OCI-M2 (cell line): Measurements from ENCODE around the gene UBA7.
"Not testable (repeated sequence)": the region's sequence is repeated elsewhere in the genome, so short reads cannot be mapped to it uniquely, and the experiment has no call there.

ENCODE experiments used
- DNase-seq: peaks from one replicate; lab custom pipeline; 2025; ENCODE audit not compliant: unreplicated experiment; lab: John Stamatoyannopoulos, UW

UBA7 gene, protein sequence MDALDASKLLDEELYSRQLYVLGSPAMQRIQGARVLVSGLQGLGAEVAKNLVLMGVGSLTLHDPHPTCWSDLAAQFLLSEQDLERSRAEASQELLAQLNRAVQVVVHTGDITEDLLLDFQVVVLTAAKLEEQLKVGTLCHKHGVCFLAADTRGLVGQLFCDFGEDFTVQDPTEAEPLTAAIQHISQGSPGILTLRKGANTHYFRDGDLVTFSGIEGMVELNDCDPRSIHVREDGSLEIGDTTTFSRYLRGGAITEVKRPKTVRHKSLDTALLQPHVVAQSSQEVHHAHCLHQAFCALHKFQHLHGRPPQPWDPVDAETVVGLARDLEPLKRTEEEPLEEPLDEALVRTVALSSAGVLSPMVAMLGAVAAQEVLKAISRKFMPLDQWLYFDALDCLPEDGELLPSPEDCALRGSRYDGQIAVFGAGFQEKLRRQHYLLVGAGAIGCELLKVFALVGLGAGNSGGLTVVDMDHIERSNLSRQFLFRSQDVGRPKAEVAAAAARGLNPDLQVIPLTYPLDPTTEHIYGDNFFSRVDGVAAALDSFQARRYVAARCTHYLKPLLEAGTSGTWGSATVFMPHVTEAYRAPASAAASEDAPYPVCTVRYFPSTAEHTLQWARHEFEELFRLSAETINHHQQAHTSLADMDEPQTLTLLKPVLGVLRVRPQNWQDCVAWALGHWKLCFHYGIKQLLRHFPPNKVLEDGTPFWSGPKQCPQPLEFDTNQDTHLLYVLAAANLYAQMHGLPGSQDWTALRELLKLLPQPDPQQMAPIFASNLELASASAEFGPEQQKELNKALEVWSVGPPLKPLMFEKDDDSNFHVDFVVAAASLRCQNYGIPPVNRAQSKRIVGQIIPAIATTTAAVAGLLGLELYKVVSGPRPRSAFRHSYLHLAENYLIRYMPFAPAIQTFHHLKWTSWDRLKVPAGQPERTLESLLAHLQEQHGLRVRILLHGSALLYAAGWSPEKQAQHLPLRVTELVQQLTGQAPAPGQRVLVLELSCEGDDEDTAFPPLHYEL

DNA sequence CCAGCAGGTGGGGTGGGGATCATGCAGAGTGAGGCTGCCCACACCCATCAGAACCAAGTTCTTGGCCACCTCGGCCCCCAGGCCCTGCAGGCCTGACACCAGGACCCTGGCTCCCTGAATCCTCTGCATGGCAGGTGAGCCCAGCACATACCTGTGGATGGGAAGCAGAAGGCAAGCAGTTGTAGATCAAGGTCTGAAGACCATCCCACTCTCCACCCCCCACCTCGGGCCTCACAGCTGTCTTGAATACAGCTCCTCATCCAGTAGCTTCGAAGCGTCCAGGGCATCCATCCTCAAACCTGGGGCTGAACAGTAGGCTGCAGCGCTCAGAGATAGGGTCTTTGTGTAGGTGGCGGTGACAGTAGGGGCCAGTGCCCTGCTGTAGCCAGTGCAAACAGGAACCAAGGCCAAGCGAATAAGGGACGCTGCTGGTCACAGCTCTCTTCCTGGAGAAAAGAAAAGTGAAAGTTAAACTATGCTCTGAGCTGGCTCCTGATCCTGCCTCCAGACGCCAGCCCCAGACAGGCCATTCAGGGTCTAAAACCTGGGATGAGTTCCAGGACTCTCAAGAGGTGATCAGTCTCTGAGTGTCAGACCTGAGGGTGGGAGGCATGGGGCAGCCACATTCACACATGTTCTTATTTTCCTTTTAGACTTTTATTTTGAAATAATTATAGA, at the start of gene UBA7:
Gene UBA7 (minus strand): TSS at position 457 of the 678 bp plus-strand sequence. CDS start 166 bp downstream, at position 291.
- no peak for DNase-seq

DNA sequence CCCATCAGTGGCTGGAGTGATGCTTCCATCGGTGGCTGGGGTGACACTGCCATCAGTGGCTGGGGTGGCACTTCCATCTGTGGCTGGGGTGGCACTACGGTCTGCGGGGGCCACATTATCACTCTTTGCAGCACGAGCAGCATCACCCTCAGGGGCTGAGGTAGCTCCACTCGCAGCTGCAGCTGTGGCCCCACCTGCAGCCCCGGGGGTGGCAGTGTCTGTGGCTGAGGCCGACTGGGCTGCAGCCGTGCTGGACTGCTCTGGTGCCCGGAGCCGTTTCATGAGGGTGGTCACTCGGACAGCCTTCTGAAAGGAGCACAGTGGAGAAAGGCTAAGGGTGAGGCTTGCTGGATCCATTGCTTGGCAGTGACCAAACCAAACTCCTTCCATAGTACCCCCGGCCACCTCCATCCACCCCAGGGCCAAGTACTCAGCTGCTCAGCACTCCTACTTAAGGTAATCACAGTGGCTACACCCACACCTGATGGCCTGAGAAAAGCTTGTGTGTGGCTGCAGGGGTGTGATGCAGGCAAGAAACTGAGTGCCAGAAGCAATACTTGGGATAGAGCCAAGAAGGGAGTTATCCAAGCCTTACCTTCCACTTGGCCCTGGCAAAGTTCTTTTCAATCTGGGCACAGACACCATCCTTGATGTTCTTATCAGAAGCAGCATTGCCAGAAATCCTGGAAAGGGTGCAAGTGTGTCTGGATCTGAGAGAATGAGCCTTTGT, 46.0 kb upstream of the UBA7 start:
- no peak for DNase-seq

DNA sequence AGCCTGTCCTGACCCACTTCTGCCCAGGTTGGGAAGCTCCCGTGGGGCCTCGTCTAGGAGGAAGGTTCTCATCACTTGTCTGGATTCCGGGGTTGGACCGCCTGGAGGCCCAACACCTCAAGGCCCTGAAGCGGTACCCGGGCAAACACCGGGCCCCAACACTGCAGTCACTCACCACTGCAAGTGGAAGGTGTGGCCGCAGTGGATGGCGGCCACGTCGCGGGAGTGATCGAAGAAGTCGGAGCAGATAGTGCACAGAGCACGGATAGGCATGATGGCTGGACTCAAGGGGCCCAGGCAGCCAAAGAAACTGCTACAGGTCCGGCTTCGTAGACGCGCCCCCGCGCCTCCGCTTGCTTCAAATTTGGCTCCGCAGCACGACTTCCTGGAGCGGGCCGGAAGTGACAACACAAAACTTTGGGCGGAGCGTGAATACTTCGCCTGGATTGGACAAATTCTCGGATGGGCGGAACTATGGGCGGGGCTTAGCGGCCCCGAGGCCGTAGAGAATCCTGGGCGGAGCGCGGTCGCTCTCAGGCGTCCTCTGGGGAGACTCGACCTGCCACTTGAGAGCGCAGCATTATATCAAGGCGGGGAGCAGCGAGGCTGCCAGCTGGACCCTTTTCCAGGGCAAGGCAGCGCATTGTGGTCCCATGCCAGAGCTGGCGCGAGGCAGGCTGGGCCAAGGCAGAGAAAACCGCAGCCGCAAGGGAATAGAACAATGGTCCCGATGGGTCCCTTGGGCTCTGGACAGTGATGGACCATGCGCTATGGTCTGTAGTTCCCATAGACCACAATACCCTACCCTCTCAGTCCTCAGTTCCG, 42.6 kb upstream of the UBA7 start, which contains the start of gene TRAIP:
Gene TRAIP (minus strand): TSS at position 384 of the 825 bp plus-strand sequence. CDS start 111 bp downstream, at position 273.
- peak; percentile 86 for DNase-seq

DNA sequence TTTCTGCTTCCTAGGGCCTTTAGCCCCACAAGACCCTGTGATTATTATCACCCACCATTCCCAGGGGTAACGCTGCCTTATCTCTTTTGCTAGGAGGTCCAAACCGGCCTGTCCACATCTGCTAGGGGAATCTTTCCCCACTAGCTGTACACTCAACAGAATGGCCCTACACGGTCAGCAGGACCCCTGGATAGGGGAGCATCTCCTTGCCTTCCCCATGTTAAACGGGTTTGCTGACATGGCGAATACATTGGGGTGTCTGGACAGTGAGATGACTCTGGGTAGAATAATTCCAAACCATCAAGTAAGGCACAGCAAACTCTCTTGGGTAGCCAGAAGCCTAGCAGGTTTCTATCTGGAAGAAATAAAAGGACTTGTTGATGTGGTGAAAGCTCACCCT, 41.9 kb upstream of the UBA7 start:
- DNase-seq = no peak

DNA sequence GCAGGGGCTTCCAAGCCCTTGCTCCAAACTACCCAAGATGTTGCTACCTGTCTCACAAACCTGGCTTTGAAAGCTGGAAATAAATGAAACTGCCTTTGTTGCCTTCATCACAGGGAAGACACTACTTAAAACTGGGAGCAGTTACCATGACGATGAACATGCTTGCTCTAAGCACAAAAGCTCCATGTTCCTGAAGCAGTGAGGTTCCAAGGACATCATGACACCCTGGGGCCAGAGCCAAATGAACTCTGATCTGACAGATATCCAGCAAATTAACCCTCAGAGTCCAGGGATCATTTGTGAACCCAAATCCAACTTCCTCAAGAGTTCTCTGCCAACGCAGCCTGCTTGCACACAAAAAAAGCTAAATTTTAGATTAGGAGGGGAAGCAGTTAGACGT, 31.9 kb upstream of the UBA7 start:
- DNase-seq = no peak

DNA sequence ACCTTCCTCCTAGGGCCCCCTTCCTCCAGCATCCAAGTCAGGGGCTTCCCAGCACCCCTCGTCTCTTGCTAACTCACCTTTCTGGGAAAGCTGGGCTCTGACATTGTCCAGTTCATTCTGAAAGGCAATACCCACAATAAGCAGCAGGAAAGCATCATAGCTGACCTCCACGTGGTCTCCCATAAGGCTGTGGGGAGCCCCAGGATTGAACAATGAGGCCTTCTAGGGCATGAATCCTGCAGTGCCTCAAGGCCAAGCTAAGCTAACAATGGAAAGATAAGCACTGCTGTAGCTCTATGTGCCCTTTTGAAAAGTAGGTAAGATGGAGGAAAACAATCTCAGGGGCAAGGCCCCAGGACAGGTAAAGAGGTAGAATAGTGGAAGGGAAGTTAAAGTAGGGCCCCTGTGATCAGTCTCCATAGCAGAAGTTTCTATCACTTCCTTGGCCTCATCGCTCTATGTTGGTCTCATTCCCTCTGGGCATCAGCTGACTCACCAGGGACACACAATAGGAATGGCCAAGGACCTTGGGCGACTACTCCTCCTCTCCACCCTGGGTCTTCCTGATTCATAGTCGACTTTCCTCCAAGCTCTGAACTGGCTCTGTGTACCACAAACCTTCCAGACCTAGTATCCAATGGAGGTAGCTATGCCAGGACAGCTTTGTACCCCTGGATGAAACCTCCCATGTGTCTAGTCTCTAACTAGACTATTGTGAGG, 30.9 kb upstream of the UBA7 start:
- DNase-seq = no peak

DNA sequence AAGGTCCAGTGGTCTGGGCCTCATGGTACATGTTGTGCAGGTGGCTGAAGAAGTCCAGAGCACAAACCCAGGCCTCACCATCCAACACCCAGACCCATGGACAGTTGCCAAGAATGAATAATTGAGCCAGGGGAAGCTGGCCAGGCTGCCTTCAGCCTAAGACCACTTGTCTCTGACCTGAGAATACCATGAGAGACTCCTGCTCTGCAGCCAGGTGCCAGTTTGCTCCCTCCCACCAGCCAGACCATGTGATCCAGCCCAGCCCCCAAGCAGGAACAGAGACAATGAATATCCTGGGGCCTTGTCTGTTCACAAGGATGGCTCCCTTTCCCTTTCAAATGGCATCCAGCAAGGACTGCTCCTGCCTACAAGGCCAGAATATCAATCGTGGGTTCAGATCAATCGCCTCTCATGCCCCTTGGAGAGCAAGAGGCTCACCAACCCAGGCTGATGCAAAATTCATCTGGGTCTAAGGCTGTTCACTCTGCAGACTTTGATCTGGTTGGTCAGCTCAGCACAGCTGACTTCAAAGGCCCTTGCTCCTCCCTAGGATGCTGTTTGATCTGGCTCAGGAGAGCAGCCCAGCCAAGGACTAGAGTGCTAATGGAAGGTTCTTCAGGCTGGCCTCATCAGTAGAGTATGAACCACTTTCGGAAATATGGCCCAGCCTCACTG, 29.2 kb upstream of the UBA7 start:
- DNase-seq = no peak

DNA sequence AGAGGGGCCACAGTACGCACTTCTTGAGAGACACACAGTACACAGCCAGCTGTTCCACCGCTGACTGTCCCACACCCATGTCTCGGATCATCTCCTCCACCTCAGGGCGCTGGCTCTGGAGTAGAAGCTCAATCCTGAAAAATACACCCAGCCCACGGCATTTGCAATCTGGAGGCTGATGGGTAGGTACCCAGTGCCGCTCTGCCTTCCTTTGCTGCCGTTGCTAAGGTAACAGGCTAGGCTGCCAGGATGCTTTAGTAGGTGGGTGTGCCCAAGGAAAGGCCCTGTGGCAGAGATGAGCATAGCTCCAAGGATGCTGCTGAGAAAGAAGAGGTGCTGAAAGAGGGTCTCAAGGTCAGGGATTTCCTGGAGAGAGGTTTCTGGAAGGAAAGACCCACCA, 28.1 kb upstream of the UBA7 start:
- no peak for DNase-seq

DNA sequence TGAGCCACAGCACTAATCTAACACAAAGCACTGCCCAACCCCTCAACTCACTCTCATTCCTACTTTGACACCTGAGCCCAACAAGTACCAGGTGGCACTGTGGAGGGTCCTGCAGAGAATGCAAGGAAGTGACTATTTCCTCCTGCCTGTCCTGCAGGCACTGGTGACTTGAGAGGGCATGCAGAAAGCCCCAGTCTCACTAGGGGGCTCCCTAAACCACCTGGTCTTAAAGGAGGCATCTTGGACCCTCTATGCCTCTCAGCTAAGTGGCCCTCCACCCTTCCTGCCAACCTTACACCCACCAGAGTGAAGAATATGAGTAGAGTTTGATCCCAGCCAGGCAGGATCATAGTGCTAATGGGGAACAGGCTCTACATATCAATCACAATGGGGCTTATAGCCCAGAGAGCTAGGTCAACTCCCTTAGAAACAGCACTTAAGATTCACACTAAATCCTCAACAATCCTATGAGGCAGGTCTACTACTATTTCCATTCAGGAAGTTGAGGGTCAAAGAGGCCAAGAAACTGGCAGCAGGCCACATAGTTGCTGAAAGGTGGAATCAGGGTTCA, 27.5 kb upstream of the UBA7 start:
- no peak for DNase-seq

DNA sequence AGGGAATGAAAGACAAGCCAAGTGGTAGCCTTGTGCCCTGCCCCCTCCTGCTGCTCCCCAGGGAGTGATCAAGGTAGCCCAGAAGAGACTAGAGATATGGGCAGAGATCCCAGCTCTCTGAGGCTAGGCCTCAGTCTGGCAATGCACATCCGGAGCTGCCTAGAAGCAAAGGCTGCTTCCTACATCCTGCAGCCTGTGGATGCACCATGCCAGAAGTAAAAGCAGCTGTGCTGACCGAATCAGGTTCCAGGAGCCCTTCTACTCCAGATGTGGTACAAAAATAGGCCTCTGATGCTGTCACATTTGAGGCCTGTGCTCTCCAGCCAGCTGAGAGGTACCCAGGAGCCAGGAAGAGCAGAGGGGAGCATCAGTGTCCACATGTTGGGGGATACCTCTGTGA, 26.6 kb upstream of the UBA7 start:
- DNase-seq = no peak

DNA sequence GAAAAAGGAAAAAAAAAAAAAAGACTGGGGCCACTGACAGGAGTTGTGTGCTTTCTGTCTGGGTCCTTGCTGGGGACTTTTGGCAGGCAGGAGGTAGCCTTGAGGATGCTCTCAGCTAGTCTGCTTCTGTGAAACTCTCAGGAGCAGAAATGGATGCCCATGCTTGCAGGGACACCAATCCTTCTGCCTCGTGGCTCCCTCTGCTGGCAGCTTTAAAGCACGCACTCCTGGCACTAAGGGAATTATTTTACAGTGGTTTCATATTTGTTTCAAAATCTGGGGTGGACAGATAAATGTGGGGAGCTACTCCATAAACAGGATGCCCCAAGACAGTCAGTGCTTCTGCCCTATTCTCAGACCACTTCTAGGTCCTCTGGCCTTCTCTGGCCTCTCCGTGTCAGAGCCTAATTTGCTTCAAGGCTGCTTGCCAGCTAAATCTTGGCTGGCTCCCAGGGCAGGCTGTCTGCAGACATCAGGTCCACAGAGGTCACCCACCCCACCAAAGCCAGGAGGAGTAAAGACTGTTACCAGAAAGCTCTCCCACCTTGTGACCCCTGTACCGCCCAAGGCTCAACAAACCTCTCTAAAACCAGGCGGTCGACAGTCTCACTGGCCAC, 25.5 kb upstream of the UBA7 start:
- DNase-seq = no peak

DNA sequence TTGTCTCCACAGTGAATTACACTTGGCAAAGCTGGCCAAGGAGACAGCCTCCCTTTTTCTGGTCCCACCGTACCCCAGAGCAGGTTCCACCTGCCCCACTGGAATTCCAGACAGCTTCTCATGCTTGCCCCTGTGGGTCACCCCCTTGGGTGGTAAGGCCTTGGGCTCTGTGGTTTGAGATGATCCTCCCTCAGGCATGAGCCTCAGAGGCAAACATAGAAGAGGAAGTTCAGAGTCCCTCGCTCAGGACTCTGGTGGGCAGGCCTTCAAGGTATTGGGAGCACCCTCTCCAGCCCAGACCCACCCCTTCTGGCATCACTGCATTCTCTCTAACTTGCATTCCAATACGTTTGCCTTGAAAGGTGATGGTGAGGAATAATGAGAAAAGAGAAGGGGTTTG, 17.6 kb upstream of the UBA7 start:
- no peak for DNase-seq

DNA sequence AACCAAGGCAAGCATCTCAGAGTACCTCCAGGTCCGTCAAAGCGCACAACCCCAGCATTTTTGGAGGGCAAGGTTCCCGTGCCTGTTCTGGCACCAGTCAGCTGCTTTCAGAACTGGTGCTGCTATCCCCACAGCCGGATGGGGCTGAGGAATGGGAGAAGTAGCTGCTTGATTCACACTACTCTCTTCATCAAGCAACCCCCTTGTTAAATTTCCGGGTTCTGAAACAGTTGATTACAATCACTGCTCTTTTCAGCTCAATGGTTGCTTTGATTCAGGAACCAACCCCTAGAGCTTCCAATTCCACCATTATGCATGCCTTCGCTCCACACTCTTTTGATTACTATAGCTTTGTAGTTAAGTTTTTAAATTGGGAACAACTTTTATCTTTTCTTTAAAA, 12.3 kb upstream of the UBA7 start:
- no peak for DNase-seq

DNA sequence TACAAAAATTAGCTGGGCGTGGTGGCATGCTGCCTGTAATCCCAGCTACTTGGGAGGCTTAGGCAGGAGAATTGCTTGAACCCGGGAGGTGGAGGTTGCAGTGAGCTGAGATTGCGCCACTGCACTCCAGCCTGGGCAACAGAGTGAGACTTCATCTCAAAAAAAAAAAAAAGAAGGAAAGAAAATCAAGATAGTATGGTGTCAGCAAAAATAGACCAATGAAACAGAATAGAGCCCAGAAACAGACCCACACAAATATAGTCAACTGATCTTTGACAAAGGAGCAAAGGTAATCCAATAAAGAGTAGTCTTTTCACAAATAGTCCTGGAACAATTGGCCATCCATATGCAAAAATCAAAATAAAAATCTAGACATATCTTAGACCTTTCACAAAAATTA, 9.4 kb upstream of the UBA7 start:
- not testable (repeated sequence) for DNase-seq

DNA sequence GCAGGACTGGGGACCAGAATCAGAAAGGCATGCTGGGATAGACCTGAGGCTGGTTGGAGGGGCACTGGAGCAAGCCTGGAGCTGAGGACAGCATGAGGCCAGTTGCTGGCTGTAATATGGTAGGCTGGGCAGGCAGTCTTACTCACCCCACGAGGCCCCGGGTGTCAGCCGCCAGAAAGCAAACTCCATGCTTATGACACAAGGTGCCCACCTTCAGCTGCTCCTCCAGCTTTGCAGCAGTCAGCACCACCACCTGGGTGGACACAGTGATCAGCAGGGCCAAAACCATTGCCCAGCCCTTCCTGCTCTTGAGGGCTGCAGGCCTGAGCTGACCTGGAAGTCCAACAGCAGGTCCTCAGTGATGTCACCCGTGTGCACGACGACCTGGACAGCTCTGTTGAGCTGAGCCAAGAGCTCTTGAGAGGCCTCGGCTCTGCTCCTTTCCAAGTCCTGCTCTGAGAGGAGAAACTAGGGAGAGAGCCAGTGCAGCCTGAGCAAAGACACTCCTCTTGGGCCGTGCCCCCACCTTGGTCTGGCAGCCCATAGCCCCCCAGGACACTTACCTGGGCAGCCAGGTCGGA, 747 bp downstream of the UBA7 start:
- DNase-seq = no peak

DNA sequence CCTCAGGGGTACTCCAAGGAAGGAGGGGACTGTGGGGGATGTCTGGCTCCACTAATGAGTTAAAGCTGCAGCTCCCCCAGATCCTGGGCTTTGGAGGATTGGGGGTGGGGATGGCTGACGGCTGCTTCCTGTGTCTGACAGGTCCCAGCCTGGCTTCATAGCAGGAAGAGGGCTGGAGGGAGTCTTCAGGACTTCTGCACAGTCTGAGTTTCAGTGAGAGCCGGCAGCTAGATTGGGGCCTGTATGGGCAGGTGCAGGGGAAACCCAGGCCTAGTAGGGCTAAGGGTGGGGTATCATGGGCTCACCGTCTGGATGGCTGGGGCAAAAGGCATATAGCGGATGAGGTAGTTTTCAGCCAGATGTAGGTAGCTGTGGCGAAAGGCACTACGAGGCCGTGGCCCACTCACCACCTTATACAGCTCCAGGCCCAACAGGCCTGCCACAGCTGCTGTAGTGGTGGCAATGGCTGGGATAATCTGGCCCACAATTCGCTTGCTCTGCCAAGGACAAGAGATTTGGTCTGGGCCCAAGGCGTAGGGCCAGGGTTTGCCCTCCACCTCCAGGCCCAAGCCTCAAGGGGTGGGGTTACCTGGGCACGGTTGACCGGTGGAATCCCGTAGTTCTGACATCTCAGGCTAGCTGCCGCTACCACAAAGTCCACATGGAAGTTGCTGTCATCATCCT, 6.2 kb downstream of the UBA7 start:
- DNase-seq = no peak

DNA sequence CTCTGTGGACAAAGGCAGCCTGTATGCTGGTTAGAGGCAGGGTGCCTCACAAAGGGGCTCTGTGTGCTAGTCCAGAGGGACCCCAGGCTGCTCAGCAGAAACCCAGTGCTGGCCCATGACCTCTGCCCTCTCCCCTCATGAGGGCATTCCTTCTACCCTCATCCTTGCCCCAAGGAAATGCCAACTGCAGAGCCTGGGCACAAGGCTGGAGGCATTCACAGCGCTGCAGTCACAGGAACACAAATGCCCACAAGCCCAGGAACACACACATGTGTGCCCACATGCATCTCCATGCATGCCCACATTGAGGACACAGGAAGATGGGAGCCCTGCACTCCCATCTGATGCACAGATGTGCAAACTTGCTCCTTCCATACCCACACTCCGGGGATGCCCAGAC, 6.9 kb downstream of the UBA7 start:
- DNase-seq = no peak
